Measurements from ENCODE around the gene NCOA5. TPM values are rescaled to one million over a fixed set of nuclear protein-coding genes. Genes with fewer than 3 reads are reported as not detected.

Gene NCOA5
- total RNA-seq, 1 donor from 2014 or later, result 46.4 TPM

GRCh38 chr20:46129955-46130481 is 40.3 kb upstream of the NCOA5 start:
- ChIA-PET CTCF (interaction anchor here (0.8 to 5.9 kb wide), 8 partner anchors 9 to 116 kb away, joined by 3 to 32 read pairs (median 8); no protein-coding TSS in a partner anchor), POLR2A (interaction anchor here (0.5 to 6.2 kb wide), 15 partner anchors 11 to 764 kb away, joined by 3 to 130 read pairs (median 4); partner anchors contain the start of genes CD40, ELMO2 and ZNF335)
- Mint-ChIP-seq H3K27me3 (no peaks in the 10 kb centered on the region), H3K36me3 (ENCODE audit: low read depth) (peaks cover 45% of the 10 kb centered on the region), H3K4me1 (peaks cover 69% of the 10 kb centered on the region), H3K27ac (peak overlapping the region; percentile 70), H3K4me3 (no peak overlapping the region), H3K9me3 (no peaks in the 10 kb centered on the region)
- TF ChIP-seq, protein P1, sequence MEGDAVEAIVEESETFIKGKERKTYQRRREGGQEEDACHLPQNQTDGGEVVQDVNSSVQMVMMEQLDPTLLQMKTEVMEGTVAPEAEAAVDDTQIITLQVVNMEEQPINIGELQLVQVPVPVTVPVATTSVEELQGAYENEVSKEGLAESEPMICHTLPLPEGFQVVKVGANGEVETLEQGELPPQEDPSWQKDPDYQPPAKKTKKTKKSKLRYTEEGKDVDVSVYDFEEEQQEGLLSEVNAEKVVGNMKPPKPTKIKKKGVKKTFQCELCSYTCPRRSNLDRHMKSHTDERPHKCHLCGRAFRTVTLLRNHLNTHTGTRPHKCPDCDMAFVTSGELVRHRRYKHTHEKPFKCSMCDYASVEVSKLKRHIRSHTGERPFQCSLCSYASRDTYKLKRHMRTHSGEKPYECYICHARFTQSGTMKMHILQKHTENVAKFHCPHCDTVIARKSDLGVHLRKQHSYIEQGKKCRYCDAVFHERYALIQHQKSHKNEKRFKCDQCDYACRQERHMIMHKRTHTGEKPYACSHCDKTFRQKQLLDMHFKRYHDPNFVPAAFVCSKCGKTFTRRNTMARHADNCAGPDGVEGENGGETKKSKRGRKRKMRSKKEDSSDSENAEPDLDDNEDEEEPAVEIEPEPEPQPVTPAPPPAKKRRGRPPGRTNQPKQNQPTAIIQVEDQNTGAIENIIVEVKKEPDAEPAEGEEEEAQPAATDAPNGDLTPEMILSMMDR (IDR thresholded peaks at IDR 0.05), result no peak
- DNase-seq (no peak), ATAC-seq (ENCODE audit: low read depth) (peak; percentile 3)
- intact Hi-C loops (cut with micrococcal nuclease), result loop anchor here (1.0 kb wide), 1 partner anchor 11 kb away; no protein-coding TSS in a partner anchor

DNA sequence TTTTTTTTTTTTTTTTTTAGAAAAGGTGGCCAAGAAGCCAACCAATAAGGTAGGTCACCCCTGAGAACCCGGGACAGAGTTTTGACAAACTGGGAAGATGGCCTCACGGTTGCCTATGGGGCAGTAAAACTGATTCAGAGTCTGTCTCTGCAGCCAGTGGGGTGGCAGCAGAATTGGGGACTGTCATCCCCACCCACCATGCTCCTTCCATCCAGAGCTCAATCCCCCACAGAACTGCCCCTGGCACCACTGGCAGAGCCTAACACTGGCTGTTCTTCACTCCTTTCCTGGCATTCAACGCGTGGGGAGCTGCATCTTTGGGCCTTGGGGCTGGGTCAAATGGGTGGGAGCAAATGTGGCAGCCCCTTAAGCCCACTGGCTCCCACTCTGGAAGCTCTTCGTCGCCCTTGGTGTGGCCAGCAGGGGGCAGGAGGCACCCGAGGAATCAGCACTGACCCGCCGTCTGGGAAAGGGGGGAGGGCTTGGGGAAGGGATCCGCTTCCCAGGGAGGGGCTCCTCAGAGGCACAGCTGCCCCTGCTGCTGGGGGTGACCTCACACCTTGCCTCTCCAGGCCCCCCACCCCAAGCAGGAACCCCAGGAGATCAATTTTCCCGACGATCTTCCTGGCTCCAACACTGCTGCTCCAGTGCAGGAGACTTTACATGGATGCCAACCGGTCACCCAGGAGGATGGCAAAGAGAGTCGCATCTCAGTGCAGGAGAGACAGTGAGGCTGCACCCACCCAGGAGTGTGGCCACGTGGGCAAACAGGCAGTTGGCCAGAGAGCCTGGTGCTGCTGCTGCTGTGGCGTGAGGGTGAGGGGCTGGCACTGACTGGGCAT is 38.8 kb upstream of the NCOA5 start:
- peak; percentile 10 for DNase-seq
- peak overlapping the region; percentile 41 for H3K27ac Mint-ChIP-seq
- POLR2A ChIA-PET, result interaction anchor here (1.8 to 6.2 kb wide), 5 partner anchors 9 to 158 kb away, joined by 4 to 130 read pairs (median 17); partner anchors contain the start of genes CD40 and ZNF335
- H3K4me1 Mint-ChIP-seq, result peaks cover 76% of the 10 kb centered on the region
- peaks cover 58% of the 10 kb centered on the region for H3K36me3 Mint-ChIP-seq (ENCODE audit: low read depth)
- TF ChIP-seq, protein P1 (IDR thresholded peaks at IDR 0.05), result no peak
- no peak overlapping the region for H3K4me3 Mint-ChIP-seq
- no peaks in the 10 kb centered on the region for H3K27me3 Mint-ChIP-seq
- CTCF ChIA-PET, result interaction anchor here (1.1 to 5.9 kb wide), 3 partner anchors 10 to 30 kb away, joined by 4 to 32 read pairs (median 5); no protein-coding TSS in a partner anchor
- H3K9me3 Mint-ChIP-seq, result no peaks in the 10 kb centered on the region
- intact Hi-C loops (cut with micrococcal nuclease), result loop anchor here (1.0 kb wide), 1 partner anchor 9 kb away; no protein-coding TSS in a partner anchor
- no peak for ATAC-seq (ENCODE audit: low read depth)

DNA sequence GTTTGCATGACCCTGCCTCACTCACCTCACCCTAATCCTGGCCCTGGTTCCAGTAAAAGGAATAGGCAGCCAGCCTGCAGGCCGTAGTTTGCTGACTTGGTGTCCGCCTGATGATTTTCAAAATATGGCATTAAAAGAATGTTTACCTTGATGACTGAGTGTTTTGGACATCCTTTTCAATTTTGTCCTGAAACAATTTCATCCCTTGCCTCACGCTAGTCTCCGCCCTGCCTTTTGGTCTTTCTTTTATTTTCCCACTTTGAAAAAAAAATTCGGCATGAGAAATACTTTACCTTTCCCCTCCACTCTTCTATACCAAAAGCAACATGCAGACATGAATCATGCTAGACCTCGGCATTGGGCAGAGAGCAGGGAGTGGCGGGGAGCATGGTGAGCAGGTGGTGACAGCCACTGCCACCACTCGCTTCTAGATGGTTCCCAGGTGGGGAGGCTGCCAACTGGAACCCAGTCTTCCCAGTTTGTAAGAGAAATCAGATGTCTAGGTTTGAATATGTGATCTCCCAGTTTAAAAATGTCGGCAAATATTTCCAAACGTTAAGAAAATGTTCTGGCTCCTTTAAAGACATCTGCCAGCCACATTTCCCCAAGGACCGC is 37.7 kb upstream of the NCOA5 start:
- Mint-ChIP-seq H3K27me3 (no peaks in the 10 kb centered on the region), H3K36me3 (ENCODE audit: low read depth) (peaks cover 68% of the 10 kb centered on the region), H3K9me3 (no peaks in the 10 kb centered on the region), H3K4me3 (no peak overlapping the region), H3K27ac (peak overlapping the region; percentile 30), H3K4me1 (peaks cover 77% of the 10 kb centered on the region)
- ChIA-PET POLR2A (interaction anchor here (2.8 to 6.2 kb wide), 3 partner anchors 8 to 29 kb away, joined by 13 to 130 read pairs (median 44); partner anchors contain the start of gene CD40), CTCF (interaction anchor here (1.1 kb wide), 1 partner anchor 9 kb away, joined by 4 read pairs; no protein-coding TSS in a partner anchor)
- DNase-seq (no peak), ATAC-seq (ENCODE audit: low read depth) (no peak)
- intact Hi-C loops (cut with micrococcal nuclease), result no loop called here
- TF ChIP-seq, protein P1 (IDR thresholded peaks at IDR 0.05), result no peak

DNA sequence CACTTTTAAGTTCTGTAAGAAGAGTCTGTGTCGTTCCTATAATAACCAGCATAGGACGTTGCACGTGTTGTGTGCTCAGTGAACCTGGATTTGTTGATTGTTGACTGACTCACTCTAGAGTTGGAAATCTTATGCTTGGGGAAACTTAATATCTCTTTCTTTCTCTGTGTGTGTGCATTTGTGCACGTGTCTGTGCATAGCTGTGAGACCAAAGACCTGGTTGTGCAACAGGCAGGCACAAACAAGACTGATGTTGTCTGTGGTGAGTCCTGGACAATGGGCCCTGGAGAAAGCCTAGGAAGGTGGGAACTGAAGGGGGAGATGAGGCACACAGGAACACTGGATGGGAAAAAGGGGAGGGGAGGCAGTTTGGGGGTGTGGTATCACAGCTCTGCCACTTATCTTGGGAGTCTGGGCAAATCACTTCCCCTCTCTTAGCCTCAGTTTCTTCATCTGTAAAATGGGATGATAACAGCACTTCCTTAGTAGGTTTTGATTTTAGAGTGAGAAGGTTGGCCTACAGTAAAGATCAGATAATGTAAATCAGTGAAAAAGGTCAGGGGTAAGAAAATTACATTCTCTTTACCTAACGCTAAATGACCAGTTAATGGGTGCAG is 36.8 kb upstream of the NCOA5 start:
- POLR2A ChIA-PET, result interaction anchor here (0.5 to 2.1 kb wide), 6 partner anchors 10 to 154 kb away, joined by 3 to 8 read pairs (median 4); partner anchors contain the start of gene ZNF335
- H3K27ac Mint-ChIP-seq, result peak overlapping the region; percentile 6
- no peak for DNase-seq

More for the DNA sequence above, 36.8 kb upstream of the NCOA5 start:
- H3K4me3 Mint-ChIP-seq, result no peak overlapping the region
- TF ChIP-seq, protein P1 (IDR thresholded peaks at IDR 0.05), result no peak
- CTCF ChIA-PET, result interaction anchor here (1.5 kb wide), 1 partner anchor 26 kb away, joined by 4 read pairs; no protein-coding TSS in a partner anchor
- no peaks in the 10 kb centered on the region for H3K9me3 Mint-ChIP-seq
- H3K36me3 Mint-ChIP-seq (ENCODE audit: low read depth), result peaks cover 78% of the 10 kb centered on the region
- no peaks in the 10 kb centered on the region for H3K27me3 Mint-ChIP-seq
- no peak for ATAC-seq (ENCODE audit: low read depth)
- intact Hi-C loops (cut with micrococcal nuclease), result no loop called here
- H3K4me1 Mint-ChIP-seq, result peaks cover 80% of the 10 kb centered on the region
